Common myeloid progenitor, CD34-positive (primary cell): Measurements from ENCODE around the gene TP53I13.

Source experiments
- CTCF ChIA-PET: fragments of 350-600 bp; sonication (Branson Sonifier 250); formaldehyde crosslinking; loops from one replicate; lab custom pipeline; 2021; ENCODE audit warnings: antibody characterized with exemption; lab: Charles Lee
- POLR2A ChIA-PET: fragments of 350-600 bp; sonication (Branson Sonifier 250); formaldehyde crosslinking; loops from one replicate; lab custom pipeline; 2021; ENCODE audit warnings: antibody characterized with exemption; lab: Charles Lee
- DNase-seq, 3 donors: peaks; one replicate each; pipeline versions ENCODE4 v3.0.0 to v3.0.0-alpha.2; 2013
- H3K27ac ChIP-seq, 2 experiments: 1 replicate in 1 of 2; 2 replicates in 1 of 2; pipeline ENCODE4 v1.7.0; 2013; ENCODE audit warnings: inconsistent platforms in 2 of 2, low read length in 2 of 2, mild to moderate bottlenecking in 2 of 2, low read depth in 1 of 2, moderate library complexity in 1 of 2; ENCODE audit not compliant: severe bottlenecking in 2 of 2, insufficient read depth in 1 of 2, poor library complexity in 1 of 2
- H3K27me3 ChIP-seq, 5 experiments: replicated peaks in 2 of 5; 1 replicate in 3 of 5; 2 replicates in 2 of 5; pipeline versions ENCODE4 v1.6.1 to v1.7.0; 2013; ENCODE audit warnings: low read length in 4 of 5, mild to moderate bottlenecking in 2 of 5, moderate library complexity in 2 of 5, inconsistent platforms in 1 of 5; ENCODE audit not compliant: insufficient read depth in 5 of 5, control insufficient read depth in 4 of 5
- H3K36me3 ChIP-seq, 4 experiments: 1 replicate in 2 of 4; 2 replicates in 2 of 4; pipeline versions ENCODE4 v1.6.1 to v1.7.0; 2013; ENCODE audit warnings: low read length in 3 of 4, control low read depth in 1 of 4, mild to moderate bottlenecking in 1 of 4; ENCODE audit not compliant: control insufficient read depth in 4 of 4, insufficient read depth in 4 of 4
- H3K4me1 ChIP-seq, 4 experiments: 1 replicate in 3 of 4; 2 replicates in 1 of 4; pipeline versions ENCODE4 v1.6.1 to v1.7.1; 2013; ENCODE audit warnings: low read length in 3 of 4, mild to moderate bottlenecking in 3 of 4, control low read depth in 1 of 4, inconsistent platforms in 1 of 4, moderate library complexity in 1 of 4; ENCODE audit not compliant: control insufficient read depth in 4 of 4, insufficient read depth in 4 of 4; ENCODE audit errors: control extremely low read depth in 1 of 4
- H3K4me3 ChIP-seq, 7 experiments: 1 replicate in 4 of 7; 2 replicates in 3 of 7; pipeline versions ENCODE4 v1.5.1 to v1.7.0; 2013; ENCODE audit warnings: mild to moderate bottlenecking in 7 of 7, low read length in 6 of 7, moderate library complexity in 6 of 7, inconsistent platforms in 2 of 7, low read depth in 2 of 7, control low read depth in 1 of 7; ENCODE audit not compliant: insufficient read depth in 4 of 7, control insufficient read depth in 1 of 7; ENCODE audit errors: extremely low read depth in 1 of 7
- H3K9me3 ChIP-seq, 5 experiments: 1 replicate in 4 of 5; 2 replicates in 1 of 5; pipeline versions ENCODE4 v1.6.1 to v1.7.1; 2013; ENCODE audit warnings: low read length in 4 of 5, mild to moderate bottlenecking in 2 of 5, inconsistent platforms in 1 of 5, low read depth in 1 of 5, moderate library complexity in 1 of 5; ENCODE audit not compliant: control insufficient read depth in 4 of 5, insufficient read depth in 2 of 5; ENCODE audit errors: control extremely low read depth in 1 of 5
- WGBS: methylation state at CpG from one replicate; pipeline ENCODE4 v1.1.5; 2013; ENCODE audit not compliant: insufficient coverage; 5-methylcytosine and 5-hydroxymethylcytosine counted together

Gene TP53I13

DNA sequence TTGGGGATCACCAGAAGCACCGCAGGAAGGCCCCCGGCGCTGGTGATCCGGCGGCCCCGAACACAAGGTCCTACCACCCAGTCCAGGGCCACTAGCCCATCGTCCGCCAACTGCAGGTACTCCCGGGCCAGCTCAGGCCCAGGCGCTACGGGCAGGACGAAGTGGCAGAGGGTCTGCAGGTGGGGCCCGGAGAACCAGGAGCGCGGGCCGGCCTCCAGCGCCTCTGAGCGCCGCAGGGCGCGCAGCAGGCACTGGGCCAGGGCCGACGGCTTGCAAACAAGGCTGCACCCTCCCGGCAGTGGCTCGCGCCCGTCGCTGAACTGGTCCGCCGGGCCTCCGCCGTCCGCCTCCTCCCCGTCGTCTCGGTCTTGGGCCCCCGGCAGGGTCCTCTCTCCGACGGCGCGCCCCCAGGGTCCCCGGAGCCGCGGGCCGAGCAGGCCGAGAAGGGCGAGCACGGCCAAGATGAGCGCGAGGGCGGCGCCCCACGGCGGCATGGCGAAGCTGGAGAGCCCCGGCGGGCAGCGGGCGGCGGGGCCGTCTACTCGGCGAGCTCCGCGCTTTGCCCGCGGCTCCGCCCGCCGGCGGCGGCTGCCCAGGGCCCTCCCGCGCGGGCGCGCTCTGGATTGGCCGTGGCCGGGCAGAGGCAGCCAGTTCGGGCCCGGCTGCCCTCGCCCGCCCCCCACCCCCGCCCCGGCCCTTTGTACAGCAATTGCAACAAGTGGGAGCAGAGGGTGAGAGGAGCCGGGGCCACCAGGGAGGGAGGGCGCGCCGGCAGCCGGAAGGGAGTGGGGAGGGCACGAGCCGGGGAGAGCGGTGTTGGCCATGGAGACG is 1.8 kb upstream of the TP53I13 start, which contains the start of gene ABHD15:
ABHD15 (minus strand) TSS at position 565 of the 831 bp plus-strand sequence; CDS start at position 494, 71 bp downstream.
- CTCF ChIA-PET: interaction anchor here (0.6 to 4.0 kb wide), 12 partner anchors 9 to 68 kb away, joined by 3 to 10 read pairs (median 3); no protein-coding TSS in a partner anchor
- Histone ChIP-seq H3K4me3 (peak within 1 kb of the TSS; percentile 45 to 91 (median 77)), H3K27ac (peak within 1 kb of the TSS; percentile 25), H3K27me3 (no peaks in the 10 kb centered on the region), H3K9me3 (no peaks in the 10 kb centered on the region), H3K36me3 (peaks cover 0 to 20% (median 3%) of the 10 kb centered on the region in 4 experiments), H3K4me1 (peaks cover 7 to 62% (median 57%) of the 10 kb centered on the region in 4 experiments)
- DNase-seq: peak; percentile 58 to 81 (median 74)
- POLR2A ChIA-PET: interaction anchor here (0.6 to 1.3 kb wide), 2 partner anchors 26 to 297 kb away, joined by 3 read pairs; partner anchors contain the start of gene ANKRD13B
- under 1% methylated on average over 80 of the region's 94 CpGs for WGBS

DNA sequence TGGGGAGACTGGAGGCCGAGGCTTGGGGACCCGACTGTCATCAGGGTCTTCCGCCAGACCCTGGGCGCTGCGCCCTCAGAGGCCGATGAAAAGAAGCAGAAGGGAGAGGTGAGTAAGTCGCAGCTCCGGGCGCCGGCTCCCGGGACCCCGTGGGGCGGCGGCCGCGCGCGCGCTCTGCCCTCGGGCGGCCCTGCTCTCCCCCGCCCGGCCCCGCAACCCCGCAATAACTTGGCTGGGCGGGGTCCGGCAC is 1.3 kb upstream of the TP53I13 start:
- 0% methylated on average over 19 of the region's 27 CpGs for WGBS
- H3K27me3 ChIP-seq: no peaks in the 10 kb centered on the region
- peak overlapping the region in 1 of 2 experiments; percentile 25 for H3K27ac ChIP-seq
- peaks cover 3 to 59% (median 52%) of the 10 kb centered on the region in 4 experiments for H3K4me1 ChIP-seq
- CTCF ChIA-PET: interaction anchor here (0.9 to 4.0 kb wide), 8 partner anchors 8 to 50 kb away, joined by 3 to 10 read pairs (median 4); no protein-coding TSS in a partner anchor
- no peak for DNase-seq
- POLR2A ChIA-PET: interaction anchor here (1.3 kb wide), 1 partner anchor 26 kb away, joined by 3 read pairs; the partner anchor contains the start of gene ANKRD13B
- H3K36me3 ChIP-seq: peaks cover 0 to 20% (median 7%) of the 10 kb centered on the region in 4 experiments
- H3K4me3 ChIP-seq: peak overlapping the region; percentile 45 to 91 (median 77)
- no peaks in the 10 kb centered on the region for H3K9me3 ChIP-seq

DNA sequence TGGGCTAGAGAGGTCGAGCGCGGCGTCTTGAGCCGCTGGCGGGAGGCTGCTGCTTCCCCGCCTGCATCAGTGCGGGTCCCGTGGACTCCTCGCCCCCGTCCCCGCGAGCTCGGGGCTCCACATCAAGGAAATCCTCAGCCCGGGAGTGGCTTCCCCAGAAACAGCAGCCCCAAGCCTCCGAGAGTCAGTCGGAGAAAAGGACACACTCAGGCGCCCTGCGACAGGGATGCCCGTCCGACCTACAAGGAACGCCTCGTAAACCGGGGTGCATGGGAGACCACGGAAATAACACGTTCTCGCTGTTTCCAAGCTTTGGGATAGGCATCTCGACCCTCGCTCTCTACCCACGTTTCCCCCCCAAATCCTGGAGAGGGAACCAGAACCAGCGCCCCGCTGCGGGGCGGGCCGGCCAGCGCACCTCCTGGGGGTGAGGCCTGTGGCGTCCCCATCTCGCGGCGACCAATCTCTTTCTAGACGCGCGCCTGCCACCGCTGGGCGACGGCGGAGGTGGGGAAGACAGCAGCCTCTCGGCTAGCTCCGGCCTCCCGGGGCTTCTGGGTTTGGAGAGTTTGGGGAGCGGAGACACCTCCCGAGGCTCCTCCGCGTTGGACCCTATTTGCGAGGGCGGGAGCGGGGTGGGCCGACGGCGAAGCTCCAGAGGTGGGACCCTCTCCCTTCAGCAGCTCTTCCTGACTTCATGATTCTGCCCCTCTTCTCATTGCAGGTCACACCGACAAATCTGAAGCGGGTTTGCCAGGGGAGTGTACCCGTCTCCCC is 759 bp upstream of the TP53I13 start:
- under 1% methylated on average over 63 of the region's 63 CpGs for whole genome bisulfite sequencing
- CTCF ChIA-PET: interaction anchor here (0.6 to 4.0 kb wide), 10 partner anchors 9 to 363 kb away, joined by 3 to 10 read pairs (median 4); no protein-coding TSS in a partner anchor
- peak; percentile 79 to 85 (median 82) for DNase-seq
- H3K9me3 ChIP-seq: no peaks in the 10 kb centered on the region
- H3K4me3 ChIP-seq: peak overlapping the region; percentile 45 to 91 (median 77)
- POLR2A ChIA-PET: interaction anchor here (0.5 to 1.3 kb wide), 2 partner anchors 25 to 1712 kb away, joined by 3 read pairs; partner anchors contain the start of gene ANKRD13B
- peak overlapping the region; percentile 25 to 49 for H3K27ac ChIP-seq
- peaks cover 3 to 57% (median 48%) of the 10 kb centered on the region in 4 experiments for H3K4me1 ChIP-seq
- no peaks in the 10 kb centered on the region for H3K27me3 ChIP-seq
- peaks cover 0 to 16% (median 8%) of the 10 kb centered on the region in 4 experiments for H3K36me3 ChIP-seq

DNA sequence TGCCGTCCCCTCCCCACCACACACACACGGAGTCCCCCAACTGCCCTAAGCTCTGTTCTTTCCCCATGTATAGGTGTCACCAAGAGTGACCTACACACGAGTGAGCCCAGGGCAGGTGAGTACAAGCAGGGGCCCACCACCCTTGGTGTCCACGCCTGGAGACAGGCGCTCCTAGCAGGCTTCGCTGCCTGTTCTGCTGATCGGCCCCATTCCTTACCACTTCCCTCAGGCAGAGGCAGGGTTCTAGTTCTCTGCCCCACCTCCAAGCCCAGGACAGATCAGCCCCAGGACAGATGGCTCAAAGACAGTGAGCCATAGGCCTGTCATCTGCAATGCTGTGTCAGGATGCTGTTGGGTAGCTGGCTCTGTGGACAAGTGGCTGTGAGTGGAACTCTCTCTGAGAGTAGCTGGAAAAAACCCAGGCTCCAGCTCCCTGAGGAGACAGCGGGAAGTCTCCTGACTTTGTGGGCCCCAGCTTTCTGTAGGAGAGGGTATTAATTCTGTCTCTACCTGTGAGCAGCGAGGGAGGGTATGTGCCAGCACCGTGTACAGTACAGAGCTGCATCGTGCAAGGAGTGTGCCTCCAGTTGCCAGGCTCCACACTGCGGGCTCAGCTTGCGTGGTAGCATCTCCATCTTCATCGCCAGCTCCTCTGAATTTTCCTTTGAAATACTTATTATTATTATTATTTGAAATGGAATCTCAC is 897 bp downstream of the TP53I13 start:
- peaks cover 1 to 55% (median 42%) of the 10 kb centered on the region in 4 experiments for H3K4me1 ChIP-seq
- CTCF ChIA-PET: interaction anchor here (0.6 to 5.9 kb wide), 15 partner anchors 9 to 199 kb away, joined by 3 to 36 read pairs (median 4); partner anchors contain the start of gene ANKRD13B
- peak overlapping the region; percentile 54 to 81 for H3K27ac ChIP-seq
- H3K4me3 ChIP-seq: peak overlapping the region; percentile 23 to 91 (median 77)
- WGBS: 57% methylated on average over 5 of the region's 14 CpGs
- no peaks in the 10 kb centered on the region for H3K27me3 ChIP-seq
- H3K9me3 ChIP-seq: no peaks in the 10 kb centered on the region
- no peak for DNase-seq
- POLR2A ChIA-PET: interaction anchor here (0.6 kb wide), 1 partner anchor 51 kb away, joined by 3 read pairs; no protein-coding TSS in a partner anchor
- peaks cover 0 to 28% (median 18%) of the 10 kb centered on the region in 4 experiments for H3K36me3 ChIP-seq

DNA sequence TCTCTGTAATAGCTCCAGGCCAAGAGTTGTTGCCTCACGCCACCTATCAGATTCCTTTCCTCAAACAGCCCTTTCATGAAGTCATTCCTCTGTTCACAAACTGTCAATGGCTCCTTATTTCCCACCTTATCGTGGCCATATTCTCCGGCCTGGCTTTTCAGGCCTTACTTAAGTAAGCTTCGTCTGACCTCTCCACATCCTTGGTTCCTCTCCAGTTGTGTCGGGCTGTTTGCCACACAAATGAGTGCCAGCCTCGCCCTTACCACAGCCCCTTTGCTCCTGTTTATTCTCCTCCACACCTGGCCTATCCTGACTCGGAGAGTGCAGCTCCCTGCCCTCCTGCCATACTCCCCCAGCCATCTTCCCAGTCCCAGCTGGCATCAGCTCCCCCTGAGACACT is 2.0 kb downstream of the TP53I13 start:
- H3K9me3 ChIP-seq: no peaks in the 10 kb centered on the region
- CTCF ChIA-PET: interaction anchor here (1.0 to 5.9 kb wide), 9 partner anchors 9 to 200 kb away, joined by 3 to 36 read pairs (median 5); partner anchors contain the start of gene ANKRD13B
- no peak overlapping the region for H3K4me3 ChIP-seq
- no peak overlapping the region for H3K27ac ChIP-seq
- POLR2A ChIA-PET: no interaction called here
- H3K4me1 ChIP-seq: peaks cover 0 to 44% (median 37%) of the 10 kb centered on the region in 4 experiments
- H3K36me3 ChIP-seq: peaks cover 0 to 40% (median 26%) of the 10 kb centered on the region in 4 experiments
- 97% methylated on average over 7 of the region's 7 CpGs for WGBS
- no peak for DNase-seq
- H3K27me3 ChIP-seq: no peaks in the 10 kb centered on the region

DNA sequence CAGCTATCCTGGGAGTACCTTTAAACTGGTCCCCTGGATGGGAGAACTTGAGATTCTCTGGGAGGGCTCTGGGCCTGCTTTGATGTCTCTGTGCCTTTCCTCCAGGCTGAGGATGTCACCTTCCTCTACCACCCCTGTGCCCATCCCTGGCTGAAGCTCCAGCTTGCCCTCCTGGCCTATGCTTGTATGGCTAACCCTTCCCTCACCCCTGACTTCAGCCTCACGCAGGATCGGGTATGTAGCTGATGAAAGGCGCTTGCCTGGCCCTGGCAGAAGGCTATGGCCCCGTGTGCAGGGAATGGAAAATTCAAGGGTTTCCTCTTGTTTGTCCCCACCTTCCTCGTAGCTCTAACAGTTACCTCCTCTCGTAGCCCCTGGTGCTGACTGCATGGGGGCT is 3.0 kb downstream of the TP53I13 start:
- Histone ChIP-seq H3K27me3 (no peaks in the 10 kb centered on the region), H3K36me3 (peaks cover 0 to 49% (median 32%) of the 10 kb centered on the region in 4 experiments), H3K27ac (no peak overlapping the region), H3K4me1 (peaks cover 0 to 35% (median 27%) of the 10 kb centered on the region in 4 experiments), H3K4me3 (no peak overlapping the region), H3K9me3 (no peaks in the 10 kb centered on the region)
- POLR2A ChIA-PET: no interaction called here
- CTCF ChIA-PET: interaction anchor here (0.9 to 15.9 kb wide), 8 partner anchors 10 to 45 kb away, joined by 3 to 179 read pairs (median 18); partner anchors contain the start of gene ANKRD13B
- WGBS: 92% methylated on average over 6 of the region's 6 CpGs
- no peak for DNase-seq
